Raji (cell line): ENCODE data around the gene OTUB1.

ENCODE experiments used
- POLR2A ChIP-seq: IDR thresholded peaks from 2 replicates; pipeline ENCODE4 v1.6.1; 2011; ENCODE audit warnings: low read depth, low read length, control low read depth; ENCODE audit not compliant: insufficient read depth

The OTUB1 gene, protein sequence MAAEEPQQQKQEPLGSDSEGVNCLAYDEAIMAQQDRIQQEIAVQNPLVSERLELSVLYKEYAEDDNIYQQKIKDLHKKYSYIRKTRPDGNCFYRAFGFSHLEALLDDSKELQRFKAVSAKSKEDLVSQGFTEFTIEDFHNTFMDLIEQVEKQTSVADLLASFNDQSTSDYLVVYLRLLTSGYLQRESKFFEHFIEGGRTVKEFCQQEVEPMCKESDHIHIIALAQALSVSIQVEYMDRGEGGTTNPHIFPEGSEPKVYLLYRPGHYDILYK

DNA sequence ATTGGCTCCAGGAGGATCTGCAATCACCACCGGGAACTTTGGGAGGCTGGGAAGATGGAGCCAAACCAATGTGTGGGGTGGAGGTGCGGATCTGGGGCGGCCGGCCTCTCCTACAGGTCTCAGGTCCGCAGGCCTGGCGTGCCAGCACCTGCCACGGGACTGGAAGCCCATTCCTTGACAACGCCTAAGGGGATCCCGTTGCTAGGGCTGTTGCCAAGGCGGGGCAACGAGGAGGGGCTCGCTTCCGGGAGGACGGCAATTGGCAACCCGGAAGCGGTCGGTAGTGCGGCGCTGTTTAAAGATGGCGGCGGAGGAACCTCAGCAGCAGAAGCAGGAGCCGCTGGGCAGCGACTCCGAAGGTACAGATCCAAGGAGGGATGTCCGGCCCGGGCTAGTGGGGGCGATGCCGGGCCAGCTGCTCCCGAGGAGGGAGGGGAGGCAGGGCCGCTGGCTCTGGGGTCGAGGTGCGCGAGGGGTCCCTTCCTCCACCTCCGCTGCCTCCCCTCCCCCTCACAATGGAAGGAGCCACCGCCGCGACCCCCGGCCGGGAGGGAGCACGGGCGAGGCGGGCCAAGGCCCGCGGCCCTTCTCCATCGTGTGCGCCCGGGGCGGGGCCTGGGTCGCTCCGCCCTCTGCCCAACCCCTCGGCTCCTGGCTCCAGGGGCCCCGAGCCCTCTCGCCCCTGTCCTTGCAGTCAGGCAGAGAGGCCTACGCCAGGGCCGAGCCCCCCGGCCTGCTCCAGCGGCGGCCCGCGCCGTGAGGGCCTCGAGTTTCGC is at the start of gene OTUB1:
TSS of gene OTUB1 (plus strand) at position 283 of the 776 bp plus-strand sequence. CDS start at position 302, 19 bp downstream.
- peak; percentile 88 for TF ChIP-seq POLR2A

DNA sequence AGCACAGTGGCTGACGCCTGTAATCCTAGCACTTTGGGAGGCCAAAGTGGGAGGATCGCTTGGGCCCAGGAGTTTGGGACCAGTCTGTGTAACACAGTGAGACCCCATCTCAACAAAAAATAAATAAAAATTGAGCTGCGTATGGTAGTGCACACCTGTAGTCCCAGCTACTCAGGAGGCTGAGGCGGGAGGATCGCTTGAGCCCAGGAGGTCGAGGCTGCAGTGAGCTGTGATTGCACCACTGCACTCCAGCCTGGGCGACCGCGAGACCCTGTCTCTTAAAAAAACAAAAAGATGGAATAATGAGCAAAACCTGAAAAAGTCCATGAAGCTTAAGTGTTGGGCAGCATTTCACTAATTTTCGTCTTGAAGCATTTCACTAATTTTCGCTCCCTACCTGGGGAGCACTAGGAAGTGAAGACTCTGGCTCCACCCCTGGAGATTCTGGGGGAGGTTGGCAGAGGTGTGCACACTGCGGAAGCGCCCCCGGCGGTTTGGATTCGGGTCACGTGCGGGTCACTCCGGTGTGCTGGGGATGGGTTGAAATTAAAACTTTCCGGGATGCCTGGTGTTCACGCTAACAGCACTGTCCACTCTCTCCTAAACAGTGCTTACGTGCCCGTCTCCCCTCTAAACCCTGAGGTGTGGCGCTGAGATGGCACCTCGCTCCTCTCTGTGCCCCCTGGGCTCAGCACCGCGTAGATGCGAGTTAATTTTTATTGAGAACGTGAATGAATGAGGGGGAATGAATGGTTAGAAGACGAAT is 48.3 kb upstream of the OTUB1 start:
- peak; percentile 49 for TF ChIP-seq POLR2A

DNA sequence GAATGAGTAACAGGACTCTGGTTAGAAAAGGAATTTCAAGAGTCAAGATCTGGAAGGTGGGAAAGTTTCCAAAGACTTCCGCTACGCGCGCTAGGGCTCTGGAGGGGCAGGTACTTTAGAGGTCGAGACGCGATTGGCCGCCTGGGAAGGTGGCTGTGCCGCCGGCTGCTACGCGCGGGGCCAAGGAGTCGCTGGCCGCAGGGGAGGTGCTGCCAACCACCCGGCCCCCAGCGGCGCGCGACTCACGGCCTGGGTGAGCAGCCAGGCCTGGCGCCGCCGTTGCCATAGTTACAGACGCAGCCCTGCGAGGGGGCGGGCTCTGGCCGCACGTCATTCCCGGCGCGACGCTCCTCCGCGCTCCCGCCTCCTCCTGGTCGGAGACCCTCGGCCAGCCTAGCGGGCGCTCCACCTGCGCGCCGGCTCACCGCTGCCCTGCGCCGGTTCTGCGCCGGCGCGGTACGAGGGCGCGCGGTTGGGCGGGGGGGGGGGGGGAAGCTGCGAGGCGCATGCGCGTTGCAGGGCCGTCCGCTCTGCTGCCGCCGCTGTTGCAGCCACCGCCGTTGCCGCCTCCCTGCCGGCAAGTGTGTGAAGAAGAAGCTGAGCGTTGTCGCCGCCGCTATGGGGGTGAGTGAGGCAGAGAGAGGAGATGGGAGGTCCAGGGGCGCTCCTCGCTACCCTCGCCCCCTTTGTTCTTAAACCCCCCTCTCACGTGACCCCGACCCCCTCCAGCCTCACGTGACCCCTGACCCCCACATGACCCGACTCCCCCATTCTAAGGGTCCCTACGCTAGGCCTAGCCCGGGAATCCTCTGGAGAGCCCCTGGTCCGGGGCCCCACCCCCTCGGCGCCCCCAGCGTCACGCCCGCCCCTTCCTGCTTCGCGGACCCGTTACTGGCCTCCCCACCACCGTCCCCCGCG is 47.5 kb upstream of the OTUB1 start, which contains the start of gene NAA40:
TSS of gene NAA40 (plus strand) at position 524 of the 918 bp plus-strand sequence. CDS start at position 619, 95 bp downstream.
- TF ChIP-seq POLR2A = peak; percentile 71

GRCh38 chr11:63939397-63939891 is 46.8 kb upstream of the OTUB1 start:
- no peak for TF ChIP-seq POLR2A

DNA sequence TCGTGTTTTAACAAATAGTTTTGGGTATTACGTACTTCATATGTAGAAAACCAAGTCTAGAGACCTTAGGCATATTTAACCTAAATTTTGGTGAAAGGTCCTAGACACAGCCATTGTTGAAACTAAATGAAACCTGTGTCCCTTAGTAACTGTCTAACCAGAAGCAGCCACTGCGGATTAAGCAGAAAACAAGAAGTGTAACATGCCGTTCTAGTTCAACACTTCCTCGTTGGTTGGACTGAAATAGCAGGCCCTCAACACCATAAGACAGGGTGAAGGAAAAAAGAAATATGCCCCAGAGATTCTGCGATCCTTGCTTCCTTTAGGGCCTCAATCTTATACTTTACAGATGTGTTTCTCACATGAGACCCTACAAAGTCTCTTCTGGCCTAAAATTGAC is 45.5 kb upstream of the OTUB1 start:
- TF ChIP-seq POLR2A = no peak

GRCh38 chr11:63941901-63942300 is 44.3 kb upstream of the OTUB1 start:
- no peak for TF ChIP-seq POLR2A

GRCh38 chr11:63942803-63943202 is 43.4 kb upstream of the OTUB1 start:
- no peak for TF ChIP-seq POLR2A

GRCh38 chr11:63944987-63945386 is 41.3 kb upstream of the OTUB1 start:
- no peak for TF ChIP-seq POLR2A

GRCh38 chr11:63945477-63946163 is 40.6 kb upstream of the OTUB1 start:
- no peak for TF ChIP-seq POLR2A

DNA sequence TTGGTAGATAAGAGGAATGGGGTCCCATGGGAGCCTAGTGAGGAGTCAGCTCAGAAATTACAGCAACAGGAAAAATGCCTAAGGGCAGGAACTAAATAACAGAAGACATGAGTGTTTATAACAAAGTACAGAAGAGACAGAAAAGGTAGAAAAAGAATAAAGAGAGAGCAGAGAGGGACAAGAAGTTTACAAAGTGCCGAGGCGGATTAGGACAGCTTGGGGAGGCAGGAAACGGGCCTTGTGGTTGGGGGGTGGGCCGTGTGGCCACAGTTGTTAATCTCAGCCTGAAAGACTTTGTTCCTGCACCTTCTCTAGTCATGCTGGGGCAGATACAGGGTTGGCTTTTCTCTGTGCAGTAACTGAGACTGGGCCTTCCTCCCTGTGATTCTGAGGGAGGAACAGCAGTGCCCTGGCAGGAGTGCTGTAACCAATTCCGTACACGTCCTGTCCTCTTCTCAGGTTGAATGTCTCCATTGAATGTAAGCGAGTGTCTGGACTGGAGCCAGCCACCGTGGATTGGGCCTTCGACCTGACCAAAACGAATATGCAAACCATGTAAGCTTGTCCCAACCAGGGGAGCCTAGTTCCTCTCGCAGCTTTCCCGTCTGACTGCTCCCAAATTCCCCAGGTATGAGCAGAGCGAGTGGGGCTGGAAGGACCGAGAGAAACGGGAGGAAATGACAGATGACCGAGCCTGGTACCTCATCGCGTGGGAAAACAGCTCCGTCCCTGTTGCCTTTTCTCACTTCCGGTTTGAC is 34.3 kb upstream of the OTUB1 start:
- TF ChIP-seq POLR2A = no peak

GRCh38 chr11:63952570-63952969 is 33.7 kb upstream of the OTUB1 start:
- no peak for TF ChIP-seq POLR2A

- no peak for TF ChIP-seq POLR2A
These were observed 28.2 kb upstream of the OTUB1 start for GRCh38 chr11:63958008-63958407.
